HG03521 (cell line): ENCODE results near the gene RNF214.
A peak's percentile ranks its signal among the peaks of the same experiment; 100 is the strongest.

ENCODE experiments used
- ATAC-seq: cut with Tn5 transposase; IDR thresholded peaks from one replicate; pipeline ENCODE4 v1.9.1; 2021; ENCODE audit warnings: mild to moderate bottlenecking, moderate library complexity; ENCODE audit not compliant: unreplicated experiment

Gene RNF214

GRCh38 chr11:117212697-117213355, 19.6 kb upstream of the RNF214 start:
- ATAC-seq, result no peak

- ATAC-seq, result no peak
These were observed 17.9 kb upstream of the RNF214 start for GRCh38 chr11:117214404-117215110.

GRCh38 chr11:117217141-117218084, 15.1 kb upstream of the RNF214 start:
- ATAC-seq, result no peak

DNA sequence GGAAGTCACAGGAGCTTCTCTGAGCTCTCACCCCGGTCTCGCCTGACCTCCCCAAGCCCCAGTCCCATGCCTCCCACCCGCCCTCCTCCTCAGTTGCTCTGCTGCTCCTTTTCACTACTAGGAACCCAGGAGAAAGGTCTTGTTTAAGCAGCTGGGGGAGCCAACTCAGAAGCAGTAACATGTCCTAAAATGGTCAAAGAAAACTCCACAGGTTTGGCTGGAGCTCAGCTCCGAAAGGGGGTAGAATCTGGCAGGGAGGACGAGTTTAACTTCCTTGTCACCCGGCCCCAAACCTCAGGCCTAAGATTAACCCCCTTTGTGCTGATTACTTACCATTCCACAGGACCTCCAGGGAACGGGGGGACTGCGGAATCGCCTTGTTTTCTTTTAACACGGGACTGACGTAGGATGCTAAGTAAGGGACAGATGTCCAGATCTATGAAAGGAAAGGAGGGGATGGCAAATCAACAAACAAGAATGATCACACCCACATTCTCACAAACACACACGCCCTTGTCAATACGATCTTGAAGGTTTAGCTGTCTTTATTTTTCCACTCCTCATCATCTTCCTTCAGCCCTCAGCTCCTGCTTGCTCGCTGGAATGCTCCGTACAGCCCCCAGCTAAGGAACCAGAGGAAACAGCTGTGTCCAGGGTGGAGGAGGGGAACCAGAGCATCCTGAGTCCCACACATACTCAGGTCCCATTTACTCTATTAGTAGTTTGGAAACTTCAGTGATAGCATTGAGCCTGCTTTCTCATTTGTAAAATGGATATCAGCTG, 14.1 kb upstream of the RNF214 start:
- no peak for ATAC-seq

DNA sequence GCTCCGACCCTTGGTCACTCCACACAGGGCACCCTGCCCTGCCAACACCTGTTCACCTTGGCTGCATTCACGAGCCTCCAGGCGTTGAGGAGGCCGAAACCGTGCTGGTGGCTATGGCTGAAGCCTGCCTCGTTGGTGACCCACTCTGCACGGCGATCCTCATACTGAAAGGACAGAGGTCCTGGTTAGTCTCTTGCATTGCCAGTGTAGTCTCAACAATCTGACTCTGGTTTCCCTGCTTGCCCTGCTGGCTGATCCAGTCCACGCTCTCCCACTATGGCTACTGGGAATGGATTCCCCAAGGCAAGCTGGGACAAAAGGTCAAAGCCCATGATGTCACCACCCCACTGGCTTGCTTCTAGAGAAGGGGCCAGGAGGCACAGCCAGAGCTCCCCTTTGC, 13.5 kb upstream of the RNF214 start:
- no peak for ATAC-seq

DNA sequence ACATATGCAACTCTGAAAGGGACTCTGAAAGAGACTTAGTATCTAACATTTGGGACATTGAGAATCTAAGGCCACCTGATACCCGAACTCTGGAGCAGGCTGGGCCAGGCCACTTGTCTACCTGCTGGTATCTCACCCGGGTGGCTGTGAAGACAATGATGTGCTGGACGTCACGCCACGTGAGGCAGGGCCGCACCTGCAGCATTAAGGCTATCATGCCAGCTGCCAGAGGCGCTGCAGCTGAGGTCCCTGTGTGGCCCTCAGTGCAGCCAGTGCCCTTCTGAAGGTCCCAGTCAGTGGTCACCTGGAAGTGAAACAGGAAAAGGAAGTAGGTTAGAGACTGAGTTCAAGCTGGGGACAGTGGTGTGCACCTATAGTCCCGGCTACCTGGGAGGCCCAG, 13.0 kb upstream of the RNF214 start:
- ATAC-seq, result no peak

DNA sequence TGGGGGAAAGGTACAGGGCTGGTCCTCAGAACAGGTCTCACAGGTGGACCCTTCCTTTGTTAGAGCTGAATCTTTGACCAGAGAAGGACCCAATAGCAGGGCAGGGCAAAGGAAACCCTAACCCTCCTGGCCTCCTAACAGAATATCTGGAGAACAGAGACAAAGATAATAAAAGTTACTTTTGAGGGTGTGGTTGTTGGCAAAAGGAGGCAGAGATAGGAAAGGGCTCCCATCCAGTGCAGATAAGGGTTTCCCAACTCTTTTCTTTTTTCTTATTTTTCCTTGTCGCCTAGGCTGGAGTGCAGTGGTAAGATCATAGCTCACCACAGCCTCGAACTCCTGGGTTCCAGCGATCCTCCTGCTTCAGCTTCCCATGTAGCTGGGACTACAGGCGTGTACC, 12.5 kb upstream of the RNF214 start:
- ATAC-seq, result no peak

DNA sequence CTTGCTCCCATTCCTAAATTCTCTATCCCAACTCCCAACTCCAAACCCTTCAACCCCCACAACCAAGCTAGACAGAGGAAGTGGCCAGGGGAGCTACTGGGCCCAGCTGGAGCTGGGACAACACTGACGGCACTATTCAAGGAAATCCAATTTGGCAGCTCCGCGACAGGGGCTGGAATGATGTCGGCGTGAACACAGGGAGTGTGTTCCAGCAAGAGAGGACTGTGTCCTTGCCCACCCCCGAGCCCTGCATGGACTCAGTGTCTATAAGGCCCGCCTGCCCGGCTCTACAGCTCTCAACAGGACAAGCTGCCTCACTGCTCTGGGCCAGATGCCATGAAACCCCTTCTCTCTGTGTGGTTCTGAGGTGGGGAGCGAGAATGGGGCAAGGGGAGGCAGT, 11.9 kb upstream of the RNF214 start:
- ATAC-seq, result no peak

DNA sequence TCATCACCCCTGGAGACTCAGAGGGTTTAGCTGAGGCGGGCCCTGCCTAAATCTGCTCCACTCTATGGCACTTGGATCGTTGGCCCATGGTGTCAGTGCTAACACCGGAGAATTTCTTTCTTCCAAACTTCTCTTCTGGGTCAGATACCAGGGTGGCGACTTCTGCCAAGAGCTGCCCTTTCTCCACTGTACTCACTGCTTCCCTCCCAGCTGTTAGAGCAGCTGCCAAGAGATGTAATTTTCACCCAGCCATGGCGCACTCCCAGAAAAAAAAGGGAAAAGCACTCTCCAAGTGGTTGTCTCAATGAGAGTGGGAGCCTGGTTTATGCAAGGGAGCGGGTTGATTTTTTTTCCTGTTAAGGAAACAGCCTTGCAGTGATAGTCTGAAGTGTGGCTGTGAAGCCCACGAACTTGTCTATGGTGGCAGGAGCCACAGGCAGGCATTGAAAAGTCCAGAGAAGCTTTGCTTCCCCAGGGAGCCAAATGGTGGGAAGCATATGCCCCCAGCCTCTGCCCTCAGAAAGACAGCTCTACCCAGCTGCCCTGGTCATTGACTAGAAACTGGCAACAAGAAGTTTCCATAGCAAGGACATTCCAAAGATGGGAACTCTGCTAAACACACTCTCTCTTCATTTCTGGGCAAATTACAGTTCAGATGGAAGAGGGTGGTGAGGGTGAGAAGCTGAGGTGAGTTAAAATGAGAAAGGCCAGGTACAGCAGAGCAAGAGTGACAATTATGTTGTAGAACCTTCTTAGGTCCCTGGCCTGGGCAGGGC, 11.3 kb upstream of the RNF214 start:
- ATAC-seq, result no peak

- ATAC-seq, result no peak
These were observed 10.5 kb upstream of the RNF214 start for GRCh38 chr11:117221775-117222517.

GRCh38 chr11:117222991-117223740, 9.3 kb upstream of the RNF214 start:
- no peak for ATAC-seq

DNA sequence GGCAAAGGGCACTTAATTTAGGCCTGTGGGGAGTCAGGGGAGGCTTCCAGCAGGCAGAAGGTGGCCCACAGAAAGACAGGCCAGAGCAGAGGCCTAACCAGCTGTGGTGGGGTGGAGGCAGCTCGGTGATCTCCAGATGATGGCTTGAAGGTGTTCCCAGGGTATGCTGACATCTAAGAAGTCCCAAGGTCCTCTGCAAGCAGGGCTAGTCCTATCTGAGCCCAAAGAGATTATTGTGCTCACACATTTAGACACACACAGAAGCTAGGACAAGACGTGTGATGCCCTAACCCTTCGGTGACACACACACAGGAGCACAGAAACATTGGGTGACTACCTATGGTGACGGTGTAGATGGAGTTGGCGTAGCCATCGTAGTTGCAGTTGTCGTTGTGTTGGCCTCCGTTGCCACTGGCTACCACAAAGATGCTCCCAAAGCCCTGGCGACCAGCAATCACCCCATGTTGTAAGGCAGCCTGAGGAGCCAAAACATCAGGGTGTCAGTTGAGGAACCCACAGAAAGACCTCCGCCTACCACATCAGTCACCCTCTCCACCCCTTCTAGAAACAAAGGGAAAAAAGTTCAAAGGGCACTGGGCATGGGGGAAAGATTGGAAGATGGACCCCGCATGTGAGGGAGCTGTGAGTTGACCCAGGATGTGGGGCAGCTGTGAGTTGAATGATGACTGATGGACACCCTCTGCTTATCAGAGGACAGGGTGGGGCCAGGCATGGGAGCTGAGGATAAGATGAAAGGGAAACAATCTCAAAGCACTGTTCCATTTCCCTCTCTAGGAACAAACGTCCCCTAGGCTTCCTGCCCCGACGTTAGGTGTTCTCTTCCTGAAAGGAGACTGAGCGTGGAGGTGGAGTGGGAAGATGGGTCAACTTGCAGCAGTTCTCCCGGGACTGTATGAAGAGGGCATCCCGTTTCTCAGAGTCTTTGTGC, 8.5 kb upstream of the RNF214 start:
- ATAC-seq, result no peak

DNA sequence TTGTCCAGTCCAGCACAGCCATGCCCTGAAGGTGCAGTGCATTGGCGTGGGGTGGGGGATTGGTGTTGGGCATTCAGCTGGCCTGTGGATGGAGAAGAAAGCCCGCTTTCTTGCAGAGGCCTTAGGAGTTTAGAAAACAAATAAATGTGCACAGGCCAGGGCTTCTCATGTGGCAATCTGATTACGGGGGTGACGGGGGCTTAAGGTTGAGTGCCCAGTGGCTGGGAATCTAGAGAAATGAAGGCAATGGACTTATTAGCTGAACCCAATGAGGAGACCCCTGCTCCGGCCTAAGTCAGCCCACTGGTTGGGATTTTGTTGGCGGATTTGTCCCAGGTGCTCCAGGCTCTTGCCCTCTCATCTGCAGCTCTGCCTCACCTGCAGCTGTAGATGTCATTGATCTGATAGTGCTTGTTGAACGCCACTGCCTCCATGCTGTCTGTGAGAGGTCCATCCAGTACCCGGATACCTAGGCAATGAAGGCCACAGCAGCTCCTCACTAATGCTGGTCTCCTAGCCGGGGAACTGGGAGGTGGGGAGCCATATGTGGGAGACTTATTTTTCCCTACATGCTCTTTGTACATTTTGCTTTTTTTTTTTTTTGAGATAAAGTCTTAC, 6.8 kb upstream of the RNF214 start:
- no peak for ATAC-seq

- peak; percentile 43 for ATAC-seq
These were observed 5.8 kb upstream of the RNF214 start for GRCh38 chr11:117226388-117227385.

- ATAC-seq, result no peak
These were observed 4.4 kb upstream of the RNF214 start for GRCh38 chr11:117228091-117228490.

- no peak for ATAC-seq
These were observed 3.1 kb upstream of the RNF214 start for GRCh38 chr11:117229411-117229810.
